CD4-positive, alpha-beta T cell (primary cell): ENCODE measurements around the gene ZNF79. TPM values are rescaled to one million over a fixed set of nuclear protein-coding genes. Genes with fewer than 3 reads are reported as not detected.

Source experiments
- ATAC-seq: fragments of 200-7000 bp; cut with Tn5 transposase; one replicate; pipeline ENCODE4 v1.10.0; 2022; ENCODE audit warnings: mild to moderate bottlenecking; ENCODE audit not compliant: poor library complexity
- CTCF ChIA-PET: fragments of 350-600 bp; sonication (Branson Sonifier 250); formaldehyde crosslinking; loops from one replicate; lab custom pipeline; 2021; ENCODE audit warnings: antibody characterized with exemption, inconsistent platforms; lab: Charles Lee
- POLR2A ChIA-PET: fragments of 350-600 bp; sonication (Branson Sonifier 250); formaldehyde crosslinking; loops from one replicate; lab custom pipeline; 2021; ENCODE audit warnings: antibody characterized with exemption, inconsistent platforms; lab: Charles Lee
- DNase-seq, 14 experiments: peaks; one replicate each; pipeline ENCODE4 v3.0.0-alpha.2; 2013 to 2020; ENCODE audit warnings: mixed read lengths in 2 of 14
- H3K27ac ChIP-seq, 2 donors: one replicate each; pipeline versions ENCODE4 v1.5.1 to v1.7.0; 2013; ENCODE audit warnings: low read length in 2 of 2, low read depth in 1 of 2, mild to moderate bottlenecking in 1 of 2
- H3K27me3 ChIP-seq, 2 experiments: 1 replicate in 1 of 2; 2 replicates in 1 of 2; pipeline versions ENCODE4 v1.6.1 to v1.7.0; 2013; ENCODE audit warnings: low read length in 2 of 2, control low read depth in 1 of 2, mild to moderate bottlenecking in 1 of 2, moderate library complexity in 1 of 2; ENCODE audit not compliant: insufficient read depth in 2 of 2, control insufficient read depth in 1 of 2
- H3K36me3 ChIP-seq: one replicate; pipeline ENCODE4 v1.6.1; 2013; ENCODE audit warnings: low read length, control low read depth; ENCODE audit not compliant: insufficient read depth
- H3K4me1 ChIP-seq: one replicate; pipeline ENCODE4 v1.6.1; 2013; ENCODE audit warnings: low read length, control low read depth; ENCODE audit not compliant: insufficient read depth
- H3K4me3 ChIP-seq: one replicate; pipeline ENCODE4 v1.5.1; 2013; ENCODE audit warnings: mild to moderate bottlenecking, low read length, moderate library complexity
- H3K9me3 ChIP-seq, 2 experiments: 1 replicate in 1 of 2; 2 replicates in 1 of 2; pipeline versions ENCODE4 v1.6.1 to v1.7.0; 2013; ENCODE audit warnings: low read length in 2 of 2, mild to moderate bottlenecking in 2 of 2, control low read depth in 1 of 2, moderate library complexity in 1 of 2; ENCODE audit not compliant: control insufficient read depth in 1 of 2, insufficient read depth in 1 of 2
- H3K27ac Mint-ChIP-seq: one replicate; pipeline ENCODE4 v1.8.0; 2020; ENCODE audit warnings: mixed read lengths
- H3K27me3 Mint-ChIP-seq: one replicate; pipeline ENCODE4 v1.8.0; 2021; ENCODE audit warnings: mixed read lengths
- H3K36me3 Mint-ChIP-seq: one replicate; pipeline ENCODE4 v1.8.0; 2021; ENCODE audit warnings: low read depth, mixed read lengths
- H3K4me1 Mint-ChIP-seq: one replicate; pipeline ENCODE4 v1.8.0; 2021; ENCODE audit warnings: low read depth, mixed read lengths
- H3K4me3 Mint-ChIP-seq: one replicate; pipeline ENCODE4 v1.8.0; 2020; ENCODE audit warnings: mild to moderate bottlenecking, mixed read lengths
- H3K9me3 Mint-ChIP-seq: one replicate; pipeline ENCODE4 v1.8.0; 2020; ENCODE audit warnings: mixed read lengths
- CTCF ChIP-seq: fragments of 200-600 bp; IDR thresholded peaks from one replicate; pipeline ENCODE4 v1.8.0; 2022; ENCODE audit warnings: antibody characterized with exemption, mild to moderate bottlenecking
- intact Hi-C, 2 experiments: fragments of 100-400 bp; cut with DNase I in 1 of 2; cut with micrococcal nuclease in 1 of 2; formaldehyde crosslinking; loops; one replicate each; pipeline versions ENCODE4 v1.15.1 to v1.9.0; 2023 to 2025; cut with DNase I, micrococcal nuclease
- total RNA-seq, 174 experiments: library from RNA in 2 of 174; stranded (reverse) in 2 of 174; gene quantifications; one replicate each; pipeline ENCODE4 v1.2.3 and lab custom pipeline; 2021 to 2026

ZNF79 gene
- total RNA-seq, 2 experiments from 2014 or later: 4.3 to 4.9 TPM

DNA sequence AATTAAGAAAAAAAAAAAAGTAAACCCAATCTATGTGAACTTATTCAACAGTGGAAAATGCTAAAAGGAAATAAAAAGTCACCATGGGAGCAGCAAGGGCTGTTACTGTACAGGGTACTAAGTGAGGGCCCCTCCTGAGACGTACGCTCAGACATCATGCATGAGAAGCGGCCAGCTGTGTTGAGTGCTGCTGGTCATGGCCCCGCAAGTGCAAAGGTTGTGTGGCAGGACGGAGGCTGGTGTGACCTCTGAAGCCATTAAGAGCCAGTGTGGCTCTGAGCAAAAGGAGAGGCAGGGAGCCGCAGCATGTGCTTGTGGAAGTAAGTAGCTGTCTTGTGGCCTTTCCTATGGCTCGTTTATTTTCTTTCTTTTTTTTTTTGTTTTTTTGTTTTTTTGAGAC is 3.1 kb upstream of the ZNF79 start:
- no peak for DNase-seq
- no peaks in the 10 kb centered on the region for H3K9me3 Mint-ChIP-seq
- Histone ChIP-seq H3K27ac (no peak overlapping the region), H3K27me3 (no peaks in the 10 kb centered on the region), H3K36me3 (no peaks in the 10 kb centered on the region), H3K9me3 (no peaks in the 10 kb centered on the region), H3K4me1 (peaks cover 29% of the 10 kb centered on the region), H3K4me3 (no peak overlapping the region)
- CTCF ChIA-PET: interaction anchor here (0.6 kb wide), 1 partner anchor 11 kb away, joined by 3 read pairs; no protein-coding TSS in a partner anchor
- no peak overlapping the region for H3K4me3 Mint-ChIP-seq
- no peak for TF ChIP-seq CTCF
- peaks cover 36% of the 10 kb centered on the region for H3K4me1 Mint-ChIP-seq
- no peak overlapping the region for H3K27ac Mint-ChIP-seq
- POLR2A ChIA-PET: interaction anchor here (0.9 kb wide), 1 partner anchor 30 kb away, joined by 4 read pairs; the partner anchor contains the start of genes LRSAM1 and RPL12
- peaks cover 18% of the 10 kb centered on the region for H3K36me3 Mint-ChIP-seq
- no peak for ATAC-seq
- peaks cover 4% of the 10 kb centered on the region for H3K27me3 Mint-ChIP-seq
- intact Hi-C loops: loop anchor here in 1 of 2 experiments (5.0 to 10.0 kb wide), 2 partner anchors 179 to 506 kb away; partner anchors contain the start of gene RALGPS1

DNA sequence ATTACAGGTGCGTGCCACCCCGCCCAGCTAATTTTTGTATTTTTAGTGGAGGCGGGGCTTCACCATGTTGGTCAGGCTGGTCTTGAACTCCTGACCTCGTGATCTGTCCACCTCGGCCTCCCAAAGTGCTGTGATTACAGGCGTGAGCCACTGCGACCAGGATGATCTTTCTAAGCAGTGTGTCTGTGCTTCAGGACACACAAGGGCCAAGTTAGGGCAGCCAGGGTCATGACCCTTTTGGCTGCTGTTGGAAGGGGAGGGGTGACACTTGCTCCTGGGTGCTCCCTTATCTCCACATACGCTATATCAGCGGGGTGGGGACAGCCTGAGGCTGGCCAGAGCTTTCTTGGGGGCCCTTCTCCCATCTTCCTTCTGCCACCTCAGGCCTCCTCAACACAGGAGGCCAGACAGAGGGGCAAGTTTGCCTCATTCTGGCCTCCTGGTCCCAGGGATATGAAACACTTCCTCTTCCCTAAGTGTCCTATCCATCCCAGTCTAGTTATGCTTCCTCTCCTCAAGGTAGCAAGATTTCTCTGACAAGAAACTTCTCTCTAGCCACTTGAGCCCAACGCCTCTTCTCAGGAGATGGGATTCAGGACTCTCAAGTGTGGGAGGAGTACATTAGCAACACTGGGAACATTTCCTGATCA is 1.9 kb upstream of the ZNF79 start:
- Mint-ChIP-seq H3K27me3 (no peaks in the 10 kb centered on the region), H3K9me3 (no peaks in the 10 kb centered on the region), H3K36me3 (peaks cover 26% of the 10 kb centered on the region), H3K4me1 (peaks cover 45% of the 10 kb centered on the region), H3K4me3 (peak overlapping the region; percentile 99), H3K27ac (no peak overlapping the region)
- intact Hi-C loops: loop anchor here in 1 of 2 experiments (2.0 to 10.0 kb wide), 3 partner anchors 25 to 507 kb away; partner anchors contain the start of genes RALGPS1 and SLC2A8
- Histone ChIP-seq H3K36me3 (no peaks in the 10 kb centered on the region), H3K9me3 (no peaks in the 10 kb centered on the region), H3K4me3 (no peak overlapping the region), H3K27me3 (no peaks in the 10 kb centered on the region), H3K4me1 (peaks cover 35% of the 10 kb centered on the region), H3K27ac (no peak overlapping the region)
- ATAC-seq (no peak), DNase-seq (no peak)
- ChIA-PET POLR2A (interaction anchor here (0.6 to 3.6 kb wide), 2 partner anchors 29 to 436 kb away, joined by 3 to 31 read pairs; partner anchors contain the start of genes LRSAM1 and RPL12), CTCF (no interaction called here)
- TF ChIP-seq CTCF: no peak

- H3K4me1 Mint-ChIP-seq: peaks cover 45% of the 10 kb centered on the region
- CTCF ChIA-PET: no interaction called here
These were observed 1.4 kb upstream of the ZNF79 start for GRCh38 chr9:127422787-127423186.

More at GRCh38 chr9:127422787-127423186, 1.4 kb upstream of the ZNF79 start:
- Histone ChIP-seq H3K36me3 (no peaks in the 10 kb centered on the region), H3K4me3 (no peak overlapping the region), H3K27ac (no peak overlapping the region), H3K9me3 (no peaks in the 10 kb centered on the region), H3K27me3 (no peaks in the 10 kb centered on the region), H3K4me1 (peaks cover 38% of the 10 kb centered on the region)
- Mint-ChIP-seq H3K27ac (peak overlapping the region; percentile 90), H3K27me3 (no peaks in the 10 kb centered on the region), H3K4me3 (peak overlapping the region; percentile 99), H3K9me3 (no peaks in the 10 kb centered on the region), H3K36me3 (peaks cover 29% of the 10 kb centered on the region)
- ATAC-seq (no peak), DNase-seq (no peak)
- no peak for TF ChIP-seq CTCF
- intact Hi-C loops: loop anchor here in 1 of 2 experiments (2.0 to 10.0 kb wide), 3 partner anchors 26 to 508 kb away; partner anchors contain the start of genes RALGPS1 and SLC2A8
- POLR2A ChIA-PET: interaction anchor here (0.6 to 3.6 kb wide), 7 partner anchors 10 to 437 kb away, joined by 3 to 31 read pairs (median 3); partner anchors contain the start of genes LRSAM1 and RPL12
